Lower leg skin (tissue), 4 donors: ENCODE data around the gene TSSC4. TPM values are rescaled to one million over a fixed set of nuclear protein-coding genes. Genes with fewer than 3 reads are reported as not detected.
"Not testable (repeated sequence)": the region's sequence is repeated elsewhere in the genome, so short reads cannot be mapped to it uniquely, and the experiment has no call there.

ENCODE experiments used
- DNase-seq, 2 donors: peaks; one replicate each; pipeline ENCODE4 v3.0.0-alpha.2; 2019; ENCODE audit warnings: low spot score in 2 of 2
- H3K4me3 ChIP-seq: fragments of 200-600 bp; sonication (generic); 2 replicates; pipeline ENCODE4 v1.5.1; 2017; ENCODE audit warnings: mild to moderate bottlenecking, low read depth; ENCODE audit not compliant: poor library complexity, severe bottlenecking
- POLR2A ChIP-seq, 2 donors: fragments of 450-650 bp; IDR thresholded peaks; one replicate each; pipeline ENCODE4 v1.6.1; 2016 to 2017; ENCODE audit warnings: antibody characterized with exemption in 2 of 2, mild to moderate bottlenecking in 1 of 2, moderate library complexity in 1 of 2
- WGBS, 2 donors: methylation state at CpG; one replicate each; pipeline ENCODE4 v1.1.5; 2018; 5-methylcytosine and 5-hydroxymethylcytosine counted together
- intact Hi-C: fragments of 100-400 bp; cut with DNase I; formaldehyde crosslinking; loops from one replicate; pipeline ENCODE4 v1.15.0; 2023; ENCODE audit warnings: low total_unique reads
- total RNA-seq, 4 donors: library from RNA; depleted of rRNA; stranded (reverse); fragments of >200 nt; gene quantifications; one replicate each; pipeline ENCODE4 v1.1.0, GENCODE V29; 2016
- TF ChIP-seq, protein P1 (sequence below), 3 donors: fragments of 450-650 bp; IDR thresholded peaks; one replicate each; pipeline ENCODE4 v1.5.1; 2016; ENCODE audit warnings: antibody characterized with exemption in 3 of 3, mild to moderate bottlenecking in 3 of 3, moderate library complexity in 2 of 3

Gene TSSC4
- total RNA-seq, 4 donors from 2014 or later = 45.6 to 58.7 (median 55.8) TPM

DNA sequence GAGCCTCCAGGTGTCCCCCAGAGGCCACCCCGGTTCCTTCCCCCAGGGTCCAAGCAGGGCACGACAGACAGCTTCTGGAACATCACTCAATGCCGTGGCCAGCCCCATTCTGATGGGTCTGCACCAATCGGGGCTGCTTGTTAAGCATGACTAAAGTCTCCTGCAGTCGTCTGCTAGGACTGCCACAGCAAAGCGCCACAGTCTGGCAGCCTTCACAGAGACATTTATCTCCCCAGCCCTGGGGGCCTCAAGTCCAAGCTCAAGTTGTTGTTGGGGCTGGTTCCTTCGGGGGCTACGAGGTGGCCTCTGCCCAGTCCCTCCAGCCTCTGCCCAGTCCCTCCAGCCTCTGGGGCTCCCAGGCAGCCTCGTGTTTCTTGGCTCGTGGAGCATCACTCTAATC, 37.4 kb upstream of the TSSC4 start:
- no peak for DNase-seq
- intact Hi-C loops = no loop called here
- no peak overlapping the region for H3K4me3 ChIP-seq
- TF ChIP-seq, protein P1, sequence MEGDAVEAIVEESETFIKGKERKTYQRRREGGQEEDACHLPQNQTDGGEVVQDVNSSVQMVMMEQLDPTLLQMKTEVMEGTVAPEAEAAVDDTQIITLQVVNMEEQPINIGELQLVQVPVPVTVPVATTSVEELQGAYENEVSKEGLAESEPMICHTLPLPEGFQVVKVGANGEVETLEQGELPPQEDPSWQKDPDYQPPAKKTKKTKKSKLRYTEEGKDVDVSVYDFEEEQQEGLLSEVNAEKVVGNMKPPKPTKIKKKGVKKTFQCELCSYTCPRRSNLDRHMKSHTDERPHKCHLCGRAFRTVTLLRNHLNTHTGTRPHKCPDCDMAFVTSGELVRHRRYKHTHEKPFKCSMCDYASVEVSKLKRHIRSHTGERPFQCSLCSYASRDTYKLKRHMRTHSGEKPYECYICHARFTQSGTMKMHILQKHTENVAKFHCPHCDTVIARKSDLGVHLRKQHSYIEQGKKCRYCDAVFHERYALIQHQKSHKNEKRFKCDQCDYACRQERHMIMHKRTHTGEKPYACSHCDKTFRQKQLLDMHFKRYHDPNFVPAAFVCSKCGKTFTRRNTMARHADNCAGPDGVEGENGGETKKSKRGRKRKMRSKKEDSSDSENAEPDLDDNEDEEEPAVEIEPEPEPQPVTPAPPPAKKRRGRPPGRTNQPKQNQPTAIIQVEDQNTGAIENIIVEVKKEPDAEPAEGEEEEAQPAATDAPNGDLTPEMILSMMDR (IDR thresholded peaks at IDR 0.05) = no peak
- no peak for TF ChIP-seq POLR2A (IDR thresholded peaks at IDR 0.05)
- 93 to 96% methylated on average over 10 of the region's 10 CpGs for WGBS, 2 donors

DNA sequence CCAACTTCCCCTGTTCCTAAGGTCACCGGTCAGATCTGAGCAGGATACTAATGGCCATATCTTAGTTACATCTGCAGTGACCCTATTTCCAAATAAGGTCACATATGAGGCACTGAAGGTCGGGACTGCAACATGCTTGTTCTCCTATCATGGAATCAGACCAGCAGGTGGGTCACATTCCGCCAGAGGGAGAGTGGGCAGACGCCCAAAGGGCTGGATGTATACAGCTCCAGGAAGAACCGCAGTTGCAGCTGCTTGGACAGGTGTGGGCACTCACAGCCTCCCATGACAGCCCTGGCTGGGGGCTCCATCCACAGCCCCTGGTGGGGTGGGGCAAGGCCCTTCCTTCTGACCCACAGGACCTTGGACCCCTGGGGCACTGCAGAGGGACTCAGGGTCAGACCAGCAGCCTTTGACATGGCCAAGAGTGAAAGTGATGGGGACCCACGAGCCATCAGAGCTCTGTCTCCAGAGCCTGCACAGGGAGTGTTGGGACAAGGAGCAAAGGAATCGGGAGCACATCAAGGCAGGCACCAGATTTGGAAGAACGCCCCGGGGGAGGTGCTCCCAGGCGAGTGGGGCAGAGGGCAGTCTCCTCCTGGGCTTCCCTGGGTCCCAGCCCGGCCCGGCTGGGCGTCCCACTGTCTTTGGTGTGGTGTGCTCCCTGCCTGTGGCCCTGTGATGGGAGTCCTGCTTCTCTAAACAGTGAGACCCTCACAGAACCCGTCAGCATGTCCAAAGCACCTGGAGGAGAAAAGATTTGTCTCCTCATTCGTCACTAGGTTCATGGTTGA, 36.8 kb upstream of the TSSC4 start:
- TF ChIP-seq POLR2A (IDR thresholded peaks at IDR 0.05) = no peak
- TF ChIP-seq, protein P1 (IDR thresholded peaks at IDR 0.05) = no peak
- intact Hi-C loops = no loop called here
- no peak overlapping the region for H3K4me3 ChIP-seq
- DNase-seq = no peak
- 91 to 92% methylated on average over 14 to 15 of the region's 15 CpGs for WGBS, 2 donors

DNA sequence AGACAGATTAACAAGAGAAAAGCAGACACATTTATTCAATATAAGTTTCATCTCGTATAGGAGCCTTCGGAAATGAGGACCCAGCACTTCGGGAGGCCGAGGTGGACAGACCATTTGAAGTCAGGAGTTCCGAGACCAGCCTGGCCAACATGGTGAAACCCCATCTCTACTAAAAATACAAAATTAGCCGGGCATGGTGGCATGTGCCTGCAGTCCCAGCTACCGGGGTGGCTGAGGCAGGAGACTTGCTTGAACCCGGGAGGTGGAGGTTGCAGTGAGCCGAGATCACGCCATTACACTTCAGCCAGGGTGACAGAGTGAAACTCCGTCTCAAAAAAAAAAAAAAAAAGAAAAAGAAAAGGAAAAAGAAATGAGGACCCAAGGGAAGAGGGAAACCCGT, 36.2 kb upstream of the TSSC4 start:
- DNase-seq, intact Hi-C loops: not testable (repeated sequence)
- WGBS, 2 donors = 95% methylated on average over 12 of the region's 12 CpGs

DNA sequence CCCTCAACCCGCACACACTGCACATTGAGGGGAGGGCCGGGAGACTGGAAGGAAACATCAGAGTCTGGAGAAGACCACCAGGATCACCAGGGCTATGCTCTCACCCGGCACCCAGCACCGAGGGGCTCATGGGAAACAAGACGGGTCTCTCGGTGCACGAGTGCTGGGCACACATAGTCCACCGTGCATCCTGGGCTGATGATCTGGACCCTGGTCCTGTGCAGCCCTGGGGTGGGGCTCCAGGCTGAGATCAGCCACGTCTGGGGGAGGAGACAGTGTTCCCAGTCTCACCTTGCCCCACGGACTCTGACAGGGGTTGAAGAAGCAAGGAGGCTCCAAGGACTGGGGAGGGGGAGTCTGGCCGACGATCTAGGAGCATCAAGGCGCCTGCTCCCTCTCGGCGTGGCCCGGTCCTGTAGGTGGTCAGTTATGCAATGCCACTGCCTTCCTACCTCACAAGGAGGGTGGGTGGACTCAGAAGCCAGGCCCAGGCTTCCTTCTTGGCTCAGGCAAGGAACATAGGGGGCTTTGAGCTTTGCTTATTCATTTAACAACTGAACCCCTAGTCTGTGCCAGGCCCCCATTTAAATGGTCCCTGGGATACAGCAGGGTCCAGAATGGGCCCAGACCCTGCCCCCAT, 34.9 kb upstream of the TSSC4 start:
- no peak overlapping the region for H3K4me3 ChIP-seq
- TF ChIP-seq POLR2A (IDR thresholded peaks at IDR 0.05) = no peak
- TF ChIP-seq, protein P1 (IDR thresholded peaks at IDR 0.05) = no peak
- intact Hi-C loops = no loop called here
- 86% methylated on average over 15 to 16 of the region's 16 CpGs for WGBS, 2 donors
- DNase-seq = no peak

More for the DNA sequence above, 36.2 kb upstream of the TSSC4 start:
- not testable (repeated sequence) for H3K4me3 ChIP-seq

DNA sequence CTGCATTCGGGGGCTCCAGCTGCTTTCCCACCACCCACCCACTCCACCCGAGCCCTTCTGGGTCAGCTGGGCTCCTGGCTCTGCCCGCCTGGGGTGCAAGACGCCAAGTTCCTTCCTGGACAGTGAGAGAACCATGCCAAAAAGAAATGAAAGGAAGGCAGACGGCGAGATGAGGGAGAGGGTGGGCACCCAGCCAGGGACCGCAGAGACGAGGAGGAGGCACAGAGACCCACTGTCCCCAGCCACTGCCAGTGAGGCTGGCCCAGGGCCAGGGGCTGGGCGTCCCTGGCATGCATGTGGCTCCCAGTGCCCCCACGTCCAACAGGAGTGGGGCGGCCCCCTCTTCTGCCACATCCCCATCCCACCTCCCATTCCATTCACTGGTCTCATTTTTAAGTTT, 34.3 kb upstream of the TSSC4 start:
- no peak overlapping the region for H3K4me3 ChIP-seq
- no peak for TF ChIP-seq POLR2A (IDR thresholded peaks at IDR 0.05)
- TF ChIP-seq, protein P1 (IDR thresholded peaks at IDR 0.05) = no peak
- WGBS, 2 donors = 57 to 59% methylated on average over 11 of the region's 11 CpGs
- intact Hi-C loops = no loop called here
- no peak for DNase-seq

DNA sequence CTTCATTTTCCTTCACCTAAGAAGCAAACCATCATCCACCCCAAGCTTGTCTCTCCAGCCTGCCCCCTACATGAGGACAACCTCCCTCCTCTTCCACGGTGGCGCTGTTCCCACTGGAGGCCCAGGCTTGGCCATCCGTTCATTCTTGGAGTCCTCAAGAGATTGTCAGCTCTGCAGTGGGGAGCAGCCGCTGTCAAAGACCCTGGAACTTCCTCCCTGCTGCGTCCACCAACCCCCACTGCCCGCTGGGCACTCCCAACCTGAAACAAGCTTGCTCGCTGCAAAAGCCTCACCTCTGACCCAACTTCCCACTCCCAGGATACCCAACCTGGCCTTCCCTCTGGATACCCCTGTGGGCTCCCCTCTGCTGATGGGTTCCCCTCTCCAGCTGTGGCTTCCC, 33.8 kb upstream of the TSSC4 start:
- no peak for DNase-seq
- H3K4me3 ChIP-seq = no peak overlapping the region
- WGBS, 2 donors = 84 to 88% methylated on average over 7 of the region's 7 CpGs
- intact Hi-C loops = no loop called here
- TF ChIP-seq POLR2A (IDR thresholded peaks at IDR 0.05) = no peak
- TF ChIP-seq, protein P1 (IDR thresholded peaks at IDR 0.05) = no peak
